Body of pancreas (tissue), 4 donors: ENCODE data around the gene ASRGL1. TPM values are rescaled to one million over a fixed set of nuclear protein-coding genes. Genes with fewer than 3 reads are reported as not detected.

Experiments
- ATAC-seq: fragments of 150-250 bp; one replicate; pipeline ENCODE4 v1.9.1; 2016
- DNase-seq, 4 donors: peaks; one replicate each; pipeline ENCODE4 v3.0.0-alpha.2; 2019
- H3K27ac ChIP-seq, 4 donors: fragments of 200-600 bp; sonication (generic); 1 replicate in 3 of 4; 2 replicates in 1 of 4; pipeline versions ENCODE4 v1.5.1 to v1.6.1; 2016 to 2019; ENCODE audit warnings: mild to moderate bottlenecking in 1 of 4, mixed read lengths in 1 of 4, moderate library complexity in 1 of 4
- H3K27me3 ChIP-seq, 2 donors: fragments of 200-600 bp; sonication (generic); one replicate each; pipeline ENCODE4 v1.6.0; 2016; ENCODE audit warnings: mild to moderate bottlenecking in 1 of 2
- H3K36me3 ChIP-seq, 2 donors: fragments of 200-600 bp; sonication (generic); replicated peaks in 1 of 2; 2 replicates each; pipeline ENCODE4 v1.5.1; 2016; ENCODE audit warnings: low read depth in 2 of 2; ENCODE audit not compliant: insufficient read depth in 1 of 2
- H3K4me1 ChIP-seq: fragments of 200-600 bp; sonication (generic); one replicate; pipeline ENCODE4 v1.6.0; 2016
- H3K4me3 ChIP-seq, 2 donors: fragments of 200-600 bp; sonication (generic); 1 replicate in 1 of 2; 2 replicates in 1 of 2; pipeline ENCODE4 v1.5.1; 2016 to 2019
- H3K9me3 ChIP-seq, 3 donors: fragments of 200-600 bp; sonication (generic); 1 replicate in 2 of 3; 2 replicates in 1 of 3; pipeline ENCODE4 v1.5.1; 2016
- POLR2A ChIP-seq, 3 donors: fragments of 450-650 bp; IDR thresholded peaks; one replicate each; pipeline ENCODE4 v1.6.1; 2016; ENCODE audit warnings: antibody characterized with exemption in 3 of 3, mild to moderate bottlenecking in 2 of 3
- WGBS, 2 donors: methylation state at CpG; one replicate each; pipeline ENCODE4 v1.1.5; 2017; 5-methylcytosine and 5-hydroxymethylcytosine counted together
- intact Hi-C: fragments of 100-400 bp; cut with DNase I; formaldehyde crosslinking; loops from one replicate; pipeline ENCODE4 v1.15.1; 2023
- total RNA-seq, 2 donors: library from RNA; depleted of rRNA; stranded (reverse); fragments of >200 nt; gene quantifications; one replicate each; pipeline ENCODE4 v1.1.0, GENCODE V29; 2016
- TF ChIP-seq, protein P1 (sequence below), 7 experiments: fragments of 450-650 bp in 4 of 7; fragments of 200-600 bp in 3 of 7; sonication (generic) in 3 of 7; IDR thresholded peaks; one replicate each; pipeline ENCODE4 v1.5.1; 2016 to 2019; ENCODE audit warnings: antibody characterized with exemption in 7 of 7

The ASRGL1 gene
- total RNA-seq, 2 donors from 2014 or later = 15.3 to 69.5 TPM

DNA sequence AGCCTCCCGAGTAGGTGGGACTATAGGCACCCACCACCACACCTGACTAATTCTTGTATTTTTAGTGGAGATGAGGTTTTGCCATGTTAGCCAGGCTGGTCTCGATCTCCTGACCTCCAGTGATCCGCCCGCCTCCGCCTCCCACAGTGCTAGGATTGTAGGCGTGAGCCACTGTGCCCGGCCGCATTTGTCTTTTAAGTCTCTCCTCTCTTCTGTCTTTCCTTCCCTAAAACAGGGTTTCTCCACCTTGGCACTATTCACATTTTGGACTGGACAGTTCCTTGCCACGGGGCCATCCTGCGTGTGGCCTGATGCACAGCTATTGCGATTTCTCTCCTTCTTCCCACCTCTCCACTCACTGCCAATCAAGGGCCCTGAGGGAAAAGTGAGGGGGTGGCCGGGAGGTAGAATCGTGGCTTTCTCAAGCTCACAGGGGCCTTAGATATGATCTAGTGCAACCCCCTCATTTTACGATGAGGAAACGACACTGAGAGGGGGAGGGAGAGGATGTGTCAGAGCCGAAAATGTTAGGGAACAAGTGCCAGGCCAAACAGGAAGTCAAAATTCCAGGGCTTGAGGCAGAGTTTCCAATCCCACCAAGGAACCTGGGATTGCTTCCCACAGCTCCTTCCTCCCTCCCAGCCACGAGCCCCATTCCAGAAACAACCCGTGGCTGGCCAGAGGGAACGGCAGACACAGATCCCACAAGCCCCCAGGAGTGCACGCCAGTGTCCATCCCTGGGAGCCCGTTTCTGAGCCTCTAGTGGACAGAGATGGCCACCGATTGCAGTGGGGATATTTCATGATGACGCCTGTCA is 102.7 kb downstream of the ASRGL1 start:
- 51 to 63% methylated on average over 22 to 23 of the region's 23 CpGs for WGBS, 2 donors
- peak in 2 of 4 donors; percentile 15 to 25 for DNase-seq
- H3K27ac ChIP-seq = peak overlapping the region in 2 of 4 donors; percentile 9 to 21

More for the DNA sequence above, 102.7 kb downstream of the ASRGL1 start:
- Histone ChIP-seq H3K36me3 (no peaks in the 10 kb centered on the region), H3K27me3 (no peaks in the 10 kb centered on the region), H3K4me1 (peaks cover 6% of the 10 kb centered on the region), H3K9me3 (no peaks in the 10 kb centered on the region), H3K4me3 (no peak overlapping the region)
- ATAC-seq = peak; percentile 51
- TF ChIP-seq POLR2A (IDR thresholded peaks at IDR 0.05) = no peak
- TF ChIP-seq, protein P1, sequence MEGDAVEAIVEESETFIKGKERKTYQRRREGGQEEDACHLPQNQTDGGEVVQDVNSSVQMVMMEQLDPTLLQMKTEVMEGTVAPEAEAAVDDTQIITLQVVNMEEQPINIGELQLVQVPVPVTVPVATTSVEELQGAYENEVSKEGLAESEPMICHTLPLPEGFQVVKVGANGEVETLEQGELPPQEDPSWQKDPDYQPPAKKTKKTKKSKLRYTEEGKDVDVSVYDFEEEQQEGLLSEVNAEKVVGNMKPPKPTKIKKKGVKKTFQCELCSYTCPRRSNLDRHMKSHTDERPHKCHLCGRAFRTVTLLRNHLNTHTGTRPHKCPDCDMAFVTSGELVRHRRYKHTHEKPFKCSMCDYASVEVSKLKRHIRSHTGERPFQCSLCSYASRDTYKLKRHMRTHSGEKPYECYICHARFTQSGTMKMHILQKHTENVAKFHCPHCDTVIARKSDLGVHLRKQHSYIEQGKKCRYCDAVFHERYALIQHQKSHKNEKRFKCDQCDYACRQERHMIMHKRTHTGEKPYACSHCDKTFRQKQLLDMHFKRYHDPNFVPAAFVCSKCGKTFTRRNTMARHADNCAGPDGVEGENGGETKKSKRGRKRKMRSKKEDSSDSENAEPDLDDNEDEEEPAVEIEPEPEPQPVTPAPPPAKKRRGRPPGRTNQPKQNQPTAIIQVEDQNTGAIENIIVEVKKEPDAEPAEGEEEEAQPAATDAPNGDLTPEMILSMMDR (IDR thresholded peaks at IDR 0.05) = no peak
- intact Hi-C loops = no loop called here

Other genes with a start within 250 kb of the ASRGL1 start
- 1 to 10 TPM; 5.4 to 7.9 TPM for gene INCENP, start 213.4 kb upstream of the ASRGL1 start, total RNA-seq
- not detected for gene SCGB1D1, start 147.2 kb upstream of the ASRGL1 start, total RNA-seq
- 10 to 100 TPM in 1 of 2 donors, not detected in 1; 10.4 TPM for gene SCGB2A1, start 128.8 kb upstream of the ASRGL1 start, total RNA-seq
- not detected for gene SCGB1D2, start 95.2 kb upstream of the ASRGL1 start, total RNA-seq
- not detected for gene SCGB2A2, start 67.3 kb upstream of the ASRGL1 start, total RNA-seq
- not detected for gene SCGB1D4, start 38.4 kb upstream of the ASRGL1 start, total RNA-seq
- gene SCGB1A1, start 81.6 kb downstream of the ASRGL1 start, total RNA-seq = not detected
- 100 to 1,000 TPM; 168 to 241 TPM for gene AHNAK, start 209.4 kb downstream of the ASRGL1 start, total RNA-seq
- 1,000 to 10,000 TPM in 1 of 2 donors, 100 to 1,000 TPM in 1; 893 to 1,161 TPM for gene EEF1G, start 236.4 kb downstream of the ASRGL1 start, total RNA-seq